ENCODE results near the gene MUC7. TPM values are rescaled to one million over a fixed set of nuclear protein-coding genes. Genes with fewer than 3 reads are reported as not detected.
"Not testable (repeated sequence)": the region's sequence is repeated elsewhere in the genome, so short reads cannot be mapped to it uniquely, and the experiment has no call there.

Gene MUC7
- total RNA-seq, 1 donor from 2014 or later: not detected

DNA sequence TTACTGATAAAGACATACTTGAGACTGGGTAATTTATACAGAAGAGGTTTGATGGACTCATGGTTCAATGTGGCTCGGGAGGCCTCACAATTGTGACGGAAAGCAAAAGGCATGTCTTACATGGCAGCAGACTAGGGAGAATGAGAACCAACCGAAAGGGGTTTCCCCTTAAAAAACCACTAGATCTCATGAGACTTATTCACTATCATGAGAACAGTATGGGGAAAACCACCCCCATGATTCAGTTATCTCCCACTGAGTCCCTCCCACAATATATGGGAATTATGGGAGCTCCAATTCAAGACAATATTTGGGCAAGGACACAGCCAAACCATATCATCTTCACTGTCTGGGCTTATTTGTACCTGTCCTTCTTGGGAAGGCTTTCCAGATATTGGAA, 22.8 kb upstream of the MUC7 start:
- TF ChIP-seq, protein P1, sequence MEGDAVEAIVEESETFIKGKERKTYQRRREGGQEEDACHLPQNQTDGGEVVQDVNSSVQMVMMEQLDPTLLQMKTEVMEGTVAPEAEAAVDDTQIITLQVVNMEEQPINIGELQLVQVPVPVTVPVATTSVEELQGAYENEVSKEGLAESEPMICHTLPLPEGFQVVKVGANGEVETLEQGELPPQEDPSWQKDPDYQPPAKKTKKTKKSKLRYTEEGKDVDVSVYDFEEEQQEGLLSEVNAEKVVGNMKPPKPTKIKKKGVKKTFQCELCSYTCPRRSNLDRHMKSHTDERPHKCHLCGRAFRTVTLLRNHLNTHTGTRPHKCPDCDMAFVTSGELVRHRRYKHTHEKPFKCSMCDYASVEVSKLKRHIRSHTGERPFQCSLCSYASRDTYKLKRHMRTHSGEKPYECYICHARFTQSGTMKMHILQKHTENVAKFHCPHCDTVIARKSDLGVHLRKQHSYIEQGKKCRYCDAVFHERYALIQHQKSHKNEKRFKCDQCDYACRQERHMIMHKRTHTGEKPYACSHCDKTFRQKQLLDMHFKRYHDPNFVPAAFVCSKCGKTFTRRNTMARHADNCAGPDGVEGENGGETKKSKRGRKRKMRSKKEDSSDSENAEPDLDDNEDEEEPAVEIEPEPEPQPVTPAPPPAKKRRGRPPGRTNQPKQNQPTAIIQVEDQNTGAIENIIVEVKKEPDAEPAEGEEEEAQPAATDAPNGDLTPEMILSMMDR (IDR thresholded peaks at IDR 0.05; ENCODE audit: insufficient read depth, low read length, poor library complexity, severe bottlenecking): no peak
- no peaks in the 10 kb centered on the region for H3K27me3 ChIP-seq (ENCODE audit: control insufficient read depth, insufficient read depth, low read length)
- DNase-seq (ENCODE audit: low read depth): no peak

DNA sequence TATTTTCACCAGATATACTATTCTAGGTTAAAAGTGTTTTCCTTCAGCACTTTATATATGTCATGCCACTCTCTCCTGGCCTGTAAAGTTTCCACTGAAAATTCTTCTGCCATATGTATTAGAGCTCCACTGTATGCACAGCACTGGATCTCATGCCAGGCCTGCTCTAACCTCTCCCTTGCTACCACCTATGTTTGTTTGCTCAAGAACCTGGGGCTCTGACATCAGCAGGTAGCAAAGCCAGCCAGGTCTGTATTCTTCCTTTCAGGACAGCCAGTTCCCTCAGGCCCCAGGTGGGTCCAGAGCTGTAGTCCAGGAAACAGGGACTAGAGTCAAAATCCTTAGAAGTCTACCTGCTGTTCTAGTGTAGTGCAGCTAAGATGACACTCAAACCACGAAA, 19.1 kb upstream of the MUC7 start:
- no peak overlapping the region for H3K4me3 ChIP-seq (ENCODE audit: low read depth, low read length)
- DNase-seq (ENCODE audit: low read depth): no peak
- H3K27me3 ChIP-seq (ENCODE audit: control insufficient read depth, insufficient read depth, low read length): no peaks in the 10 kb centered on the region
- TF ChIP-seq, protein P1 (IDR thresholded peaks at IDR 0.05; ENCODE audit: insufficient read depth, low read length, poor library complexity, severe bottlenecking): no peak
- H3K36me3 ChIP-seq (ENCODE audit: control insufficient read depth, insufficient read depth, low read length): no peaks in the 10 kb centered on the region

More for the DNA sequence above, 22.8 kb upstream of the MUC7 start:
- no peaks in the 10 kb centered on the region for H3K36me3 ChIP-seq (ENCODE audit: control insufficient read depth, insufficient read depth, low read length)
- no peak overlapping the region for H3K4me3 ChIP-seq (ENCODE audit: low read depth, low read length)

DNA sequence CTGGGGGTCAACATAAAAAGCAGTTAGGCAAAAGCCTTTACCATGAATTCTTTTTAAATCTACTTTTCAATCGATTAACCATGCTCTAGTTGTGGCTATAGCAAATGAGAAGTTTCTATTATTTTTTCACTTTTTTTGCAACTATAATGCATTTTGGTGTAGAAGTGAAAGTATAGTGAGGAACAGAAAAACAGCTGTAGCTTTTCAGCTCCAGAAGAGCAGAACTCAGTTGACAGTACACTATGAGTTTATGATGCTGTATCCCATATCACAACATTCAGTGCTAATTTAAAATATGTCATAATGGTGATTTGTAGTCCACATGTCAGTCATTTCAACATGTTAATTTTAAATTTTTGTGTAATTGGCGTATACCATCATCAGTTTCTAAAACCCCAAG, 8.7 kb upstream of the MUC7 start:
- no peak overlapping the region for H3K4me3 ChIP-seq (ENCODE audit: low read depth, low read length)
- H3K36me3 ChIP-seq (ENCODE audit: control insufficient read depth, insufficient read depth, low read length): no peaks in the 10 kb centered on the region
- no peak for DNase-seq (ENCODE audit: low read depth)
- TF ChIP-seq, protein P1 (IDR thresholded peaks at IDR 0.05; ENCODE audit: insufficient read depth, low read length, poor library complexity, severe bottlenecking): no peak
- no peaks in the 10 kb centered on the region for H3K27me3 ChIP-seq (ENCODE audit: control insufficient read depth, insufficient read depth, low read length)

DNA sequence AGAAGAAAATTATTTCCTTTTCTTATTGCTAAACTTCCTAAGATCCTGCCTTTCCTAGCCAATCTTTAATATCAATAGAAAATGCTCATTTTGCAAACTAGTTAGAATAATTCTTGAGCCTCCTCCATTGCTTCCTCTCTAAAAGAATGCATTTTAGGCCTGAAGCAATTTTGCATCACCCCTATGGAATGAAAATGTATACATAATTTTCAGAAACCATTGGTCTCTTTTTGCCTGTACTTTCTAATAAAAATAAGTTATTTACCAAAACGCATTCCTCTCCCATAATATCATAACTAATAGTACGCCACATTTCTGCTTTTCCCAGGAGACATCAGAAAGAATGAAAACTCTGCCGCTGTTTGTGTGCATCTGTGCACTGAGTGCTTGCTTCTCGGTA, 1.7 kb downstream of the MUC7 start:
- TF ChIP-seq, protein P1 (IDR thresholded peaks at IDR 0.05; ENCODE audit: insufficient read depth, low read length, poor library complexity, severe bottlenecking): no peak
- DNase-seq (ENCODE audit: low read depth): no peak
- Histone ChIP-seq H3K36me3 (ENCODE audit: control insufficient read depth, insufficient read depth, low read length) (no peaks in the 10 kb centered on the region), H3K27me3 (ENCODE audit: control insufficient read depth, insufficient read depth, low read length) (no peaks in the 10 kb centered on the region), H3K4me3 (ENCODE audit: low read depth, low read length) (no peak overlapping the region)

DNA sequence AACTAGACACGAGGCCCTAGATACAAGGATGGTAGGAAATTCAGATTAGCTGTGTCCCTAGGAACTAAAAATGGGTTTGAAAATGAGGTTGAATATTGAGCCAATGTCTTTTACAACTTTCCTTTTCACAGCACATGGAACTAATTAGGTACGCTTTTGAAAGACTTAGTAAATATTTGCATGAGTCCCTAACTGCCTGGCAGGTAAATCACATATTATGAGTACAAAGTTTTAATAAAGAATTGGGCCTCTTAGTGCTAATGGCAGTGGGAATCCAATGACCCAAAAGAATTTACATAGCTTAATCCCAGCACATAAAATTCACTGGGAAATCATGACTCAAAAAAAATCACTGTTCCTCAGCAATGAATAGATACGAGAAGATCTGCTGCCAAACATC, 16.8 kb downstream of the MUC7 start:
- no peaks in the 10 kb centered on the region for H3K27me3 ChIP-seq (ENCODE audit: control insufficient read depth, insufficient read depth, low read length)
- H3K4me3 ChIP-seq (ENCODE audit: low read depth, low read length): no peak overlapping the region
- TF ChIP-seq, protein P1 (IDR thresholded peaks at IDR 0.05; ENCODE audit: insufficient read depth, low read length, poor library complexity, severe bottlenecking): no peak
- no peaks in the 10 kb centered on the region for H3K36me3 ChIP-seq (ENCODE audit: control insufficient read depth, insufficient read depth, low read length)
- DNase-seq (ENCODE audit: low read depth): no peak

DNA sequence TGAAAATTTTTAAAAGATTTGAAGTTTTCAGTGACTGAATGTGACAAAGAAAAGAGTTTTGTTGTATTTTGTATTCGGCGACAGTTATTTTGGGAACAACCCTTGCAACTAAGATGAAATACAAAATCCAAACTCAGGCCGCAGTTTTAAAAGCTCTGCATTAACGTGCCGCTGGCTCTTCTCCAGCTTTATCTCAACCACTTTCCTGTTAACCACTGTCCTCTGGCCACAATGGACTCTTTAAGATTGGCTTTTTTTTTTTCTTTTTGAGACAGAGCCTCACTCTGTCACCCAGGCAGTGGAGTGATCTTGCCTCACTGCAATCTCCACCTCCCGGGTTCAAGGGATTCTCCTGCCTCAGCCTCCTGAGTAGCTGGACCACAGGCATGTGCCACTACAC, 24.2 kb downstream of the MUC7 start:
- Histone ChIP-seq H3K4me3 (ENCODE audit: low read depth, low read length) (no peak overlapping the region), H3K27me3 (ENCODE audit: control insufficient read depth, insufficient read depth, low read length) (no peaks in the 10 kb centered on the region), H3K36me3 (ENCODE audit: control insufficient read depth, insufficient read depth, low read length) (no peaks in the 10 kb centered on the region)
- TF ChIP-seq, protein P1 (IDR thresholded peaks at IDR 0.05; ENCODE audit: insufficient read depth, low read length, poor library complexity, severe bottlenecking): no peak
- DNase-seq (ENCODE audit: low read depth): no peak

DNA sequence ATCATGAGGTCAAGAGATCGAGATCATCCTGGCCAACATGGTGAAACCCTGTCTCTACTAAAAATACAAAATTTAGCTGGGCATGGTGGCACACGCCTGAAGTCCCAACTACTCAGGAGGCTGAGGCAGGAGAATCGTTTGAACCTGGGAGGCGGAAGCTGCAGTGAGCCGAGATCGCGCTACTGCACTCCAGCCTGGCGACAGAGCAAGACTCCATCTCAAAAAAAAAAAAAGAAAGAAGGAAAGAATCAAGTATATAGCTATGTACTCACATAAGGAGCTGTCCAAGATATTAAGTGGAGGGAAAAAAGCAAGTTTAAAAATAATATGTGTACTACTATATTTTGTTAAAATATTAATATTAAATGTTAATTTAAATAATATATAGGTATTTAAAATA, 29.8 kb downstream of the MUC7 start:
- H3K36me3 ChIP-seq (ENCODE audit: control insufficient read depth, insufficient read depth, low read length); H3K27me3 ChIP-seq (ENCODE audit: control insufficient read depth, insufficient read depth, low read length); H3K4me3 ChIP-seq (ENCODE audit: low read depth, low read length); DNase-seq (ENCODE audit: low read depth): not testable (repeated sequence)
